Measurements from ENCODE around the gene TFCP2.

- TF ChIP-seq POLR2AphosphoS5 (IDR thresholded peaks at IDR 0.05; ENCODE audit: low read depth, low read length) = no peak
- TF ChIP-seq TAF1 (IDR thresholded peaks at IDR 0.05; ENCODE audit: borderline replicate concordance, insufficient read depth, low read length) = no peak
- TF ChIP-seq REST (IDR thresholded peaks at IDR 0.05; ENCODE audit: insufficient read depth in 1 of 2, low read depth in 2 of 2, low read length in 2 of 2) = no peak
- no peak for TF ChIP-seq SIN3A (IDR thresholded peaks at IDR 0.05; ENCODE audit: borderline replicate concordance, insufficient read depth, low read length)
- no peak for TF ChIP-seq FOXP2 (optimal IDR thresholded peaks at IDR 0.05; ENCODE audit: borderline replicate concordance, extremely low read depth, extremely low read length, insufficient read depth)
Measured at GRCh38 chr12:51090705-51091229, 82.2 kb downstream of the TFCP2 start.

Measured in PFSK-1 (cell line).